Fibroblast of mammary gland (primary cell): ENCODE measurements around the gene ARHGAP27.

Source experiments
- DNase-seq: peaks from one replicate; pipeline ENCODE4 v3.0.0-alpha.2; 2010; ENCODE audit warnings: low read depth
- H3K4me3 ChIP-seq: 2 replicates; pipeline ENCODE4 v1.5.1; 2011; ENCODE audit warnings: low read depth, mild to moderate bottlenecking, low read length, moderate library complexity; ENCODE audit not compliant: control insufficient read depth
- CTCF ChIP-seq: conservative IDR thresholded peaks from 2 replicates; pipeline ENCODE4 v1.5.1; 2011; ENCODE audit warnings: low read depth, low read length, inconsistent platforms; ENCODE audit not compliant: control insufficient read depth, insufficient read depth

Gene ARHGAP27

GRCh38 chr17:45391918-45392317 lies 40.8 kb downstream of the ARHGAP27 start:
- H3K4me3 ChIP-seq, result no peak overlapping the region
- TF ChIP-seq CTCF, result no peak
- DNase-seq, result no peak

GRCh38 chr17:45391291-45391690 lies 41.4 kb downstream of the ARHGAP27 start:
- no peak for TF ChIP-seq CTCF
- H3K4me3 ChIP-seq, result no peak overlapping the region
- DNase-seq, result no peak

DNA sequence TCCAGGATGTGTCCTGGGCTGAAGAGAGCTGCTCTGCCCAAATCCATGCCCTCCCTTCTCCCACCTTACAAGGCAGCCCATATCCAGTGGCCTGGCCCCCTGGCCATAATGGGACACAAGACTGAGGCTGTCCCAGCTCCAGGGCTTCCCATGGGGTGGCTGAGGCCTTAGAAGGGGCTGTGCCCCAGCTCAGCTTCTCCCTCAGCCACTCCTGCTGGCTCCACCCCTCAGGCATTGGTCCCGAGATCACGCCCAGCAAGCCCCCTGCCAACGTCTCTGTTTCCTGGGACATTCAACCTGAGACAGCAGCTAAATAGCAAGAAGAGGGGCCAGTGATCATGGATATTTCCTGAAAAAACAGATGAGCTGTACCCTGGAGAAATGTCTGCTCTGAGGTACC lies 43.3 kb downstream of the ARHGAP27 start:
- no peak for DNase-seq
- H3K4me3 ChIP-seq, result no peak overlapping the region
- TF ChIP-seq CTCF, result no peak

DNA sequence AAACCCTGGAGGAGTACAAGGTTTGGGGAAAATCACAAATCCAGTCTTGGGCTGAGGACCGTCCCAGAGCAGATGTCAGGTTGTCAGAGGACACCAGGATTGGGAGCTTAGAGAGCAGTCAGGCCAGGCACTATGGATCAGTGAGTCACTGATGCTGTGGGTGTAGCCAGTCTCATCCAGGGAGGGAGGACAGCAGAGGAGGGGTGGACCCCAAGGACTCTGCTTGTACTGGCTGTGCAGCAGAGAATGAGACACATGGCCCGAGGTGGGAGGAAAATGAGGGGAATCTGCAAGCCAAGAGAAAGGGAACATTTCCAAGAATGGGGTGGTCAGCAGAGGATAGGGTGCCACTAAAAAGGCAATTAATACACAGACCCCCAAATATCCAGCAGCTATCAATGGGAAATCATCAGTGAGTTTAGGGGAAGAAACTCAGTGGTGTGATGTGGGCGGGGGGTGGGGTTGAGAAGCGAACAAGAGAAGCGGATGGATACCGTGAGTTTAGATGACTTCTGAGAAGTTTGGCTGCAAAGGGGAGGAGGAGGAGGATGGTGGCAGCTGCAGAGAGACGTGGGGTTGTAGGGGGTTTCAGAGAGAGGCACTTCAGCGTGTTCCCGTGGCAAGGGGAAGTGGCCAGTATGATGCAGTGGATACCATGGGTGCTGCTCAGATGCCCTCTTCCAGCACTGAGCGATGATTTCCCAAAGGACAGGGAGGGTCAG lies 43.9 kb downstream of the ARHGAP27 start:
- no peak overlapping the region for H3K4me3 ChIP-seq
- TF ChIP-seq CTCF, result no peak
- DNase-seq, result peak; percentile 71

DNA sequence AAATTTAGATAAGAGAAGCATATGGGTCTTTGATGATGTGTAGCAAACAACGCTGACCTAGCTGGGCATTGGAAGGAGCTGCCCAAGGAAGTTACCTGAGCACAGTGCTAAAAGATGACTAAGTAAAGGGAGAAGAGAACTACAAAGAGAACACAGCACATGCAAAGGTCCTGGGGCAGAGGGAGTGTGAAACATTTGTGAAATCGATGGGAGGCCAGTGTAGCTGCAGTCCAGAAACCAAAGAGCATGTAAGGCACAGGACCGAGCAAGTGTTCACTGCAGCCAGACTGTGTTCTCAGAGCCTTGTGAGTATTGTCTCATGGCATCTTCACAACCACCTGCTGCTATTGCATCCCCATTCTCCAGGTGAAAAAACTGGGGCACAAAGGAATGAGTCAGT lies 44.9 kb downstream of the ARHGAP27 start:
- TF ChIP-seq CTCF, result no peak
- DNase-seq, result no peak
- no peak overlapping the region for H3K4me3 ChIP-seq

- TF ChIP-seq CTCF, result no peak
- H3K4me3 ChIP-seq, result no peak overlapping the region
- no peak for DNase-seq
Measured at GRCh38 chr17:45386178-45386577, 46.5 kb downstream of the ARHGAP27 start.

DNA sequence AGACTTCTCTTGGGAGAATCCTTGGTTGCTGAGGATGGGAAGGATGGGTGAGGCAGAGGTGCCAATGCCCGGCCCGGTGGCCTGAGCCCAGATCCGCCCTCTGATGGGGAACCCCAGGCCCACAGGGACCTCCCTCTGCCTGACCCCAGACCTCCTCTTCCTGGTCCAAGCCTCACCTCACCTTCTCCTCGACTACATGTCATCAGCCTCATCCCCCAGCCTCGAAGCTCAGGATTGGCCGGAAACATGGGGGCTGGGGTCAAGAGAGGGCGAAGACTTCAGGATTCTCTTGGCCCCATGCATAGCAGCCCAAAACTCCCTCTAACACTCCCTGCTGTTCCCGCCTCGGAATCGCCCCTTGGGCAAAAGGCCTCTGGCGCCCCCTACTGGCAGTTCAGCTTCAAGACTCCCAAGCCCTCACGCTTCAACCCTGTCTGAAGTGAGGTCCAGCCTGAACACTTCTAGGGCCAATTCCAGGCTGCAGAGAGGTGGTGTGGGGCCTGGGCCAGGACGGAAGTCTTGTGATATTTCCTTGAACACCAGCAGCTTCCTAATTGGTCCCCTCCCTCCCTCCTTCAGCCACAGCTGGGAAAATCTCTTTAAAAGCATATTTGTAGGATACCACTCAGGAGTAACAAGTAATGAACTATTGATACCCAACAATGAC lies 47.2 kb downstream of the ARHGAP27 start:
- TF ChIP-seq CTCF, result peak; percentile 99
- DNase-seq, result peak; percentile 81
- H3K4me3 ChIP-seq, result no peak overlapping the region
